Measurements from ENCODE around the gene SLC4A11. TPM values are rescaled to one million over a fixed set of nuclear protein-coding genes. Genes with fewer than 3 reads are reported as not detected.

SLC4A11 gene
- total RNA-seq, 1 donor: 1.7 TPM

- DNase-seq (ENCODE audit: low read depth): peak; percentile 83
- H3K4me3 ChIP-seq (ENCODE audit: low read depth, low read length): peak within 1 kb of the TSS; percentile 98
- no peak for TF ChIP-seq CTCF (IDR thresholded peaks at IDR 0.05; ENCODE audit: insufficient read depth, low read depth, low read length)
Observed at GRCh38 chr20:3204124-3204794, 34.7 kb downstream of the SLC4A11 start, which contains the start of gene DDRGK1. Gene DDRGK1 (minus strand): TSS chr20:3204682. CDS start chr20:3204627, 55 bp downstream.

- no peak for TF ChIP-seq CTCF (IDR thresholded peaks at IDR 0.05; ENCODE audit: insufficient read depth, low read depth, low read length)
- DNase-seq (ENCODE audit: low read depth): peak; percentile 6
- peak overlapping the region; percentile 98 for H3K4me3 ChIP-seq (ENCODE audit: low read depth, low read length)
Observed at GRCh38 chr20:3203315-3204123, 35.5 kb downstream of the SLC4A11 start.

- no peak for DNase-seq (ENCODE audit: low read depth)
- H3K4me3 ChIP-seq (ENCODE audit: low read depth, low read length): peak overlapping the region; percentile 98
- TF ChIP-seq CTCF (IDR thresholded peaks at IDR 0.05; ENCODE audit: insufficient read depth, low read depth, low read length): no peak
Observed at GRCh38 chr20:3202965-3203314, 36.0 kb downstream of the SLC4A11 start.

- DNase-seq (ENCODE audit: low read depth): no peak
- no peak for TF ChIP-seq CTCF (IDR thresholded peaks at IDR 0.05; ENCODE audit: insufficient read depth, low read depth, low read length)
- no peak overlapping the region for H3K4me3 ChIP-seq (ENCODE audit: low read depth, low read length)
Observed at GRCh38 chr20:3199976-3200755, 38.8 kb downstream of the SLC4A11 start.

- TF ChIP-seq CTCF (IDR thresholded peaks at IDR 0.05; ENCODE audit: insufficient read depth, low read depth, low read length): no peak
- no peak for DNase-seq (ENCODE audit: low read depth)
- no peak overlapping the region for H3K4me3 ChIP-seq (ENCODE audit: low read depth, low read length)
Observed at GRCh38 chr20:3199206-3199605, 39.8 kb downstream of the SLC4A11 start.

GRCh38 chr20:3195590-3196237 lies 43.3 kb downstream of the SLC4A11 start:
- TF ChIP-seq CTCF (IDR thresholded peaks at IDR 0.05; ENCODE audit: insufficient read depth, low read depth, low read length): no peak
- DNase-seq (ENCODE audit: low read depth): no peak
- H3K4me3 ChIP-seq (ENCODE audit: low read depth, low read length): no peak overlapping the region
